SK-N-MC (cell line): ENCODE results near the gene RAB12.
A peak's percentile ranks its signal among the peaks of the same experiment; 100 is the strongest.

Experiments used
- EZH2 ChIP-seq: fragments of 200-600 bp; sonication (generic); IDR thresholded peaks from one replicate; pipeline ENCODE4 v1.6.1; 2017; ENCODE audit warnings: antibody characterized with exemption
- FOXP2 ChIP-seq: optimal IDR thresholded peaks from 2 replicates; pipeline ENCODE3; 2011; ENCODE audit warnings: mild to moderate bottlenecking, moderate library complexity; ENCODE audit not compliant: insufficient read depth; ENCODE audit errors: extremely low read length, control extremely low read depth
- POLR2AphosphoS5 ChIP-seq: IDR thresholded peaks from 2 replicates; pipeline ENCODE4 v1.6.1; 2012; ENCODE audit warnings: mild to moderate bottlenecking, low read depth, low read length, borderline replicate concordance

DNA sequence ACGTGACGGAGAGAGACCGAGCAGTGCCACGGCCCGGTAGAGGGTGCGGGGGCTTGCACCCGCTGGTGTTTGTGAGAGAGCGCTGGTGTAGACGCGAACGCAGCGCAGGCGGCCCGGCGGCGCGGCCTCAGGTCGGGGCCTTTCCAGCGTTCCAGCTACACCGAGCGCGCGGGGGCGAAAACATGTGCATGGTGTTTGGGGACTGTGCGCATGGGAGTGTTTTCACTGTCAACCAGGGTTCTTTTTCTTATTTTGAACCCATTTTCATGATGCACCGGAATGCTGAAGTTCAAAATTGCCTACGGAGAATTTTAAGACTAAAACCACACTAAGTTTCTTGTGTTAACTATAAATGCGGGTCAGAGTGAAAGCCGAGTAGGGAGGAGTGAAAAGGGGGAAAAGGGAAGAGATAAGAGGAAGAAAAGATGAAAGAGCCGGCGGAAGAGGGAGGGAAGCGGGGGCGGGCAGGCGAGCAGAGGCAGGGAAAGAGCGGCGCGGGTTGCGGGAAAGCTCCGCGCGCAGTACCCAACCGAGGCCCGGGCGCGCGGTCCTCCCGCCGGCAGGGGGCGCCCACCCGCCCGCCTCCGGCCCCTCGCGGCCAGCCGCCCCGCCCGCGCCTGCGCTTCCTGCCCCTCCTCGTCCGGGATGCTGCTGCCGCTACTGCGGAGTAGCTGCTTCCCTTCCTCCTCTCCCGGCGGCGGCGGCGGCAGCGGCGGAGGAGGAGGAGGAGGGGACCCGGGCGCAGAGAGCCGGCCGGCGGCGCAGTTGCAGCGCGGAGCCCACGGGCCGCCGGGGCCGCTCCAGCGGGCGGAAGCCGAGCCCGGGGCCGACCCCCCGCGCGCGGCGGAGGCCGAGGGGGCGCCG, at the start of gene RAB12:
- no peak for TF ChIP-seq FOXP2
- TF ChIP-seq EZH2: no peak
- TF ChIP-seq POLR2AphosphoS5: peak; percentile 60; the same call in 1 of the 2 replicates
